ENCODE measurements around the gene HMCN2.

The HMCN2 gene

GRCh38 chr9:130451509-130452388 lies 186.2 kb downstream of the HMCN2 start:
- DNase-seq (ENCODE audit: low read depth) = no peak

DNA sequence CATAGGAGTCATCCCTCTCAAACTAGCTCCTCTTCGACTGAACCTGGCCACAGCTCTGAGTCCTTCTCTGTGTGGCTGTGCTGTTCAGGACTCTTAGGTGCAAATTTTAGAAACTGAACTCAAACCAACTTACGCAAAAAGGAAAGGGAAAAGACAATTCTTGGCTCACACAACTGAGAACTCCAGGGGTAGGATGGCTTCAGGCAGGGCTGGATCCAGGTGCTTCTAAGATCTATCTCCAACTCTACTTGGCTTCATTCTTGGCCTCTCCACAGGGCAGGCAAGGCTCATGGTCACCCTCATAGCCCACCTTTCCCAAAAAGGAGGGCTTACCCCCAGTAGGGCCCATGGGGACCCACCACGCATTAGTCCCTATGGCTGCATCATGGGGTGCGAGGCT lies 187.3 kb downstream of the HMCN2 start:
- DNase-seq (ENCODE audit: low read depth) = no peak

DNA sequence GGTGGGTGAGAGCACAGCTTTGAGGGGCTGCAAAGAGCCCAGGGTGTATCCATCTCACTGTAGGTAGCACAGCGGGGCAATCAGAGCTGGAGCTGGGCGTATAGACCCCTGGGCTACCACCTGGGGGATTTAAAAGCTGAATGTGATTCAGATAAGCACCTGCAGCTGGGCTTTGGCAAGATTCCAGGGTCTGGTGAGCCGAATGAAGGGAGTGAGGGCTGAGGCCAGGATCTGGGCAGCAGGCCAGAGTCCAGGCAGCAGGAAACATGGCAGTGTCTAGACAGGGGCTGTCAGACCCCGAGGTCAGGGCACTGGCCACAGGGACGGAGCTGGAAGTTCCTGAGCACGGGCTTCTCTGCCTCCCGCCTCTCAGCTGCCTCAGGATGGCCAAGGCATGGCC lies 187.9 kb downstream of the HMCN2 start:
- no peak for DNase-seq (ENCODE audit: low read depth)

DNA sequence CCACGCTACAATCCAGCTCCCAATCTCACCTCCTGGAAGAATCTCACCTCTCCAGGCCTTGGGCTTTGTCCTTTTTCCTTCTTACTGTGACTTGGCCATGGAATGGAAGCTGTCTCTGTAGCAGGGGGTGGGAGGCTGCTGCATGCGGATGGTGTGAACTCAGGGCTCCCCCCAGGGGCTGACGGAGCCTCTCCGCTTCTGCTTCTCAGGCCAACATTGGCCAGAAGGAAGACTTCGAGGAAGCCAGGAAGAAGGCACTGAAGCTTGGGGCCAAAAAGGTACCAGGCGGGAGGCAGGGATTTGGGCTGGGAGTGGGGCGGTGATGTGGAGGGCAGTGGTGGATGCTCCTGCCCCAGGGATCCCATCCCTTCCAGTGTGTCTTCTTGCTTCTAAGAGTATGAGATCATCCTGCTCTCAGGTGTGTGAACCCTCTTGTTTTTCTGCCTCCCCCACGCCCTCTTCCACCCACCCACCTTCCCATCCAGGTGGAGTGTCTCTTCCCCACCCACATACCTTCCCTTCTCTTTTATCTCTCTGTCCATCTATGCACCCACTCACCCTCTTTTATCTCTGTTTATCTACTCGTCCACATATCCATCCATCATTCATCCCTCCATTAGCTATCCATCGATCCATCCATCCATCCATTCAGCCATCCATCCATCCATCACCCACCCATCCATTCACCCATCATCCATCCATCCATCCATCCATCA lies 188.7 kb downstream of the HMCN2 start:
- DNase-seq (ENCODE audit: low read depth) = no peak

- DNase-seq (ENCODE audit: low read depth) = no peak
These were observed 189.3 kb downstream of the HMCN2 start for GRCh38 chr9:130454812-130455325.

DNA sequence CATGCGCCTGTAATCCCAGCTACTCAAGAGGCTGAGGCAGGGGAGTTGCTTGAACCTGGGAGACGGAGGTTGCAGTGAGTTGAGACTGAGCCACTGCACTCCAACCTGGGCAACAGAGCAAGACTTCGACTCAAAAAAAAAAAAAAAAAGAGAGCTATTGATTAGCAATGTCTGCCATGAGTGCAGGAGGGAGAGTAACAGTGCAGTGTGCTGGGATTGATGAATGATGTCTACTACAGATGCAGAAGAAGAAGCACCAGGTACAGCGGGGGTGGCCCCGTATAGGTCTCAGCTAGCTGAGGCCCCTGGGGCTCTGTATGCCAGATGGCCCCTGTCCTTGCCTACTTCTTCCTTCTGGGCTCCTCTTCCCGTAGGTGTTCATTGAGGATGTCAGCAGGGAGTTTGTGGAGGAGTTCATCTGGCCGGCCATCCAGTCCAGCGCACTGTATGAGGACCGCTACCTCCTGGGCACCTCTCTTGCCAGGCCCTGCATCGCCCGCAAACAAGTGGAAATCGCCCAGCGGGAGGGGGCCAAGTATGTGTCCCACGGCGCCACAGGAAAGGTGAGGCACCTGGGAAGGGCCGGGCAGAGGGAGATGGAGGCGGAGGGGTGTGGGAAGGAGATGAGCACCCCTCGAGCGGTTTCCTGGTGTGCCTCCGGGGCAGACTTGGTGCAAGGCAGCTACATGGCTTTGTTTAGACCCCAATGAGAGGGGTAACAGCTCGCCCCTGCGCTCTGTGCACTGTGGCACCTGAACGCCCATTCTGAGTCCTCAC lies 192.7 kb downstream of the HMCN2 start:
- no peak for DNase-seq (ENCODE audit: low read depth)

DNA sequence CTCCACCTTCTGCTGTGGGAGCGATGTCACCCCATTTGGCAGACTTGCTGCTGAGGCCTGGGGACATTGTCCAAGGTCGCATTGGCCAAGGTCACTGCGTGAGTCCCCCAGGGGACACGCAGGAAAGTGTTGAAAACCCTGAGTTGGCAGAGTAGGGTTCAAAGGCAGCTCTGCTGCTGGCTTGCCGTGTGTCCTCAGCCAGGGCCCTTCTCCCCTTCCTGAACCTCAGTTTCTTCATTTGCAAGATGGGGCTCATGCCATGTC lies 193.2 kb downstream of the HMCN2 start:
- DNase-seq (ENCODE audit: low read depth) = no peak

GRCh38 chr9:130459151-130459550 lies 193.6 kb downstream of the HMCN2 start:
- DNase-seq (ENCODE audit: low read depth) = no peak

- DNase-seq (ENCODE audit: low read depth) = no peak
These were observed 194.5 kb downstream of the HMCN2 start for GRCh38 chr9:130459941-130460669.

DNA sequence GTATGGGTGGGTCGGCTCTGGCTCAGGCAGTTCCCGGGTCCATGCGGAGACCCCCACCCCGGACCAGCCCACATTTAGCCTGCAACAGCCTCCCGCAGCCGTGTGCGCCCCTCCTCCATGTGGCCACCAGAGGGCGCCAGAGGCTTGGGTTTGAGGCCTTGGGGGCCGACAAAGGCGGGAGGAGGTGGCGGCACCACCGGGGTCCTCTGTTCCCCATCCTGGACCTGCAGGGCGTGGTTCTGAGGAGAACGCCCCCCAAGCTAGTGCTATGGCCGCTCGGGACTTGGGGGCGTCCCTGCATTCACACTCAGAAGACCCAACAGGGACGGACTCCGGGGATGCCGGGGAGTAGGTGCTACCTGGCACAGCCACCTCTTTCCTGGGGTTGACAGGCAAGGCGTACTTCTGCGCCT lies 195.7 kb downstream of the HMCN2 start:
- DNase-seq (ENCODE audit: low read depth) = peak; percentile 61

- DNase-seq (ENCODE audit: low read depth) = no peak
These were observed 196.2 kb downstream of the HMCN2 start for GRCh38 chr9:130461731-130462130.

GRCh38 chr9:130462685-130463540 lies 197.4 kb downstream of the HMCN2 start:
- DNase-seq (ENCODE audit: low read depth) = no peak

GRCh38 chr9:130463763-130464745 lies 198.5 kb downstream of the HMCN2 start:
- no peak for DNase-seq (ENCODE audit: low read depth)

DNA sequence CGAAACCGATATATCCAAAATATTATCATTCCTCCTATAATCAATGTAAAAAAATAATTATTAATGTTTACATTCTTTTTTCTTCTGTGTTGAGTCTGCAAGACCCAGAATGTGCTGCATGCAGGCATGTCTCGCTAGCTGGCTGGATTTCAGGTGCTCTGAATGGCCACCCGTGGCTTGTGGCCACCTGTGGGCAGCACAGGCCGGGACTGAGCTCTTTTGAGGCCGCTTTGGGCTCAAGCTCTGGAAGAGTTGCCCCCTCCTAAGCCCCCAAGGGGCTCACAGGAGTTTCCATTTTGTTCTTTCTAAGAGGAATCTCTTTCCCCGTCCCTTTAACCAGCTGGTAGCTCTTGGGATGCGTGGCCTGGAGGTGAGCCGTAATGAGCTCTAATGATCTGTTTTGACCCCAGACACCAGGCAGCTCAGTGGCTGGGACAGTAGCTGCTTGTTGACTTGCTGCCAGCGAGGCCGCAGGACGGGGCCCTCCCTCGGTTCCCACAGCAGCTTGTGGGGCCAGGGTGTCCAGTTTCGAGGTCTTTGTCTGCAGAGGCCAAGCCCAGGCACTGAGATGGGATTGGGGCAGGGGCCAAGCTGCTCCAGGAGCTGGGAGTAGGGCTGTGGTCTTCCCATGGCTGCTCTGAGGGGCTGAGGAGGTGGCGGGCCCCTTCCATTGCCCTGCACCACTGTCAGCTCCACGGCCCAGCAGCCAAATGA lies 200.0 kb downstream of the HMCN2 start:
- no peak for DNase-seq (ENCODE audit: low read depth)

GRCh38 chr9:130466537-130467217 lies 201.1 kb downstream of the HMCN2 start:
- DNase-seq (ENCODE audit: low read depth) = no peak

- no peak for DNase-seq (ENCODE audit: low read depth)
These were observed 201.8 kb downstream of the HMCN2 start for GRCh38 chr9:130467316-130467715.

DNA sequence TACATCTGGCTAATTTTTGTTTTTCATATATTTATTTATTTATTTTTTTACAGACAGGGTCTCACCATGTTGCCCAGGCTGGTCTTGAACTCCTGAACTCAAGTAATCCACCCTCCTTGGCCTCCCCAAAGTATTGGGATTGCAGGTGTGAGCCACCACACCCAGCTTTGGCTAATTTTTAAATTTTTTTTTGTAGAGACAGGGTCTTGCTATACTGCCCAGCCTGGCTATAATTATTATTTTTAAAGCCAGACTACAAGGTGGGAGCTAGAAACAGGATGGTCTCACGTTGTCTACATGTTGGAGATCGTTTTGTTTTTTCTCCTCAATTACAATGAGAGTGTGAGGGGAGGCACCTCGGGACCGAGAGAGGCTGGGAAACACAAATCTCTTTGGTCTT lies 203.0 kb downstream of the HMCN2 start:
- no peak for DNase-seq (ENCODE audit: low read depth)

DNA sequence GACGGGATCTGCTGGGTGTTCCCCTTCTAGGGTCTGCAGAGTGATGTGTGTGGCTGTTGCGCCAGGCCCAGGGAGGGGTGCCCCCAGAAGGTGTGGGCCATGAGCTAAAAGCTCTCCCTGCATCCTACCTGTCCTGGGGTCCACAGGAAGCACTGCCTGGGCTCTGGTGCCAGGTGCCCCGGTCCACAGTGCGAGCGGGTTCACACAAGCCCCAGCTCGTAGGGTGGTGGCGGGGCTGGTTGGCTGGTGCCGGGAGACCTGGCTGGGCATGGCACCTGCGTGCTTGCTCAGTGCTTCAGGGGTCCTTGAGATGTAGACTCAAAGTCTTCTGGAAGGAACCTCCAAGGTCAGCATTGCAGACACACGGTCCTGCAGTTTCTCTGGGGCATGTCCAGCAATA lies 204.7 kb downstream of the HMCN2 start:
- no peak for DNase-seq (ENCODE audit: low read depth)

- no peak for DNase-seq (ENCODE audit: low read depth)
These were observed 205.4 kb downstream of the HMCN2 start for GRCh38 chr9:130470950-130471349.

All from stimulated activated CD8-positive, alpha-beta memory T cell treated with anti-CD3 and anti-CD28 coated beads, Interleukin-4, amount 100 ng/mL, for 24 hours (primary cell).